ENCODE results near the gene EEF1AKMT4. TPM values are rescaled to one million over a fixed set of nuclear protein-coding genes. Genes with fewer than 3 reads are reported as not detected.

Gene EEF1AKMT4
- total RNA-seq, 1 donor from 2014 or later, result 2.1 TPM

- H3K27me3 ChIP-seq (ENCODE audit: control insufficient read depth in 3 of 3, insufficient read depth in 3 of 3, low read length in 3 of 3), result peaks cover 36 to 49% (median 46%) of the 10 kb centered on the region in 3 donors
Measured at GRCh38 chr3:184227481-184227935, 22.0 kb upstream of the EEF1AKMT4 start.

GRCh38 chr3:184228376-184229137, 20.9 kb upstream of the EEF1AKMT4 start:
- Histone ChIP-seq H3K4me1 (ENCODE audit: control insufficient read depth in 3 of 3, insufficient read depth in 3 of 3, low read length in 3 of 3) (peaks cover 5 to 10% (median 10%) of the 10 kb centered on the region in 3 donors), H3K27ac (ENCODE audit: low read depth, low read length) (no peak overlapping the region), H3K27me3 (ENCODE audit: control insufficient read depth in 3 of 3, insufficient read depth in 3 of 3, low read length in 3 of 3) (peaks cover 46 to 59% (median 54%) of the 10 kb centered on the region in 3 donors), H3K4me3 (ENCODE audit: low read length in 3 of 3) (no peak overlapping the region), H3K36me3 (ENCODE audit: control insufficient read depth in 3 of 3, insufficient read depth in 3 of 3, low read length in 3 of 3) (no peaks in the 10 kb centered on the region), H3K9ac (ENCODE audit: low read depth in 1 of 3, low read length in 3 of 3) (no peak overlapping the region), H3K9me3 (ENCODE audit: control insufficient read depth in 3 of 3, low read length in 3 of 3) (no peaks in the 10 kb centered on the region)

More at GRCh38 chr3:184227481-184227935, 22.0 kb upstream of the EEF1AKMT4 start:
- no peaks in the 10 kb centered on the region for H3K9me3 ChIP-seq (ENCODE audit: control insufficient read depth in 3 of 3, low read length in 3 of 3)
- H3K4me3 ChIP-seq (ENCODE audit: low read length in 3 of 3), result no peak overlapping the region
- H3K27ac ChIP-seq (ENCODE audit: low read depth, low read length), result no peak overlapping the region
- no peaks in the 10 kb centered on the region for H3K36me3 ChIP-seq (ENCODE audit: control insufficient read depth in 3 of 3, insufficient read depth in 3 of 3, low read length in 3 of 3)
- no peak overlapping the region for H3K9ac ChIP-seq (ENCODE audit: low read depth in 1 of 3, low read length in 3 of 3)
- peaks cover 5 to 10% (median 10%) of the 10 kb centered on the region in 3 donors for H3K4me1 ChIP-seq (ENCODE audit: control insufficient read depth in 3 of 3, insufficient read depth in 3 of 3, low read length in 3 of 3)

GRCh38 chr3:184229394-184230080, 19.9 kb upstream of the EEF1AKMT4 start, which contains the start of gene VWA5B2:
Gene VWA5B2 (plus strand): TSS chr3:184229585. CDS start chr3:184230529, 944 bp downstream.
- Histone ChIP-seq H3K9me3 (ENCODE audit: control insufficient read depth in 3 of 3, low read length in 3 of 3) (no peaks in the 10 kb centered on the region), H3K4me1 (ENCODE audit: control insufficient read depth in 3 of 3, insufficient read depth in 3 of 3, low read length in 3 of 3) (peaks cover 5 to 10% (median 10%) of the 10 kb centered on the region in 3 donors), H3K27me3 (ENCODE audit: control insufficient read depth in 3 of 3, insufficient read depth in 3 of 3, low read length in 3 of 3) (peaks cover 47 to 61% (median 54%) of the 10 kb centered on the region in 3 donors), H3K36me3 (ENCODE audit: control insufficient read depth in 3 of 3, insufficient read depth in 3 of 3, low read length in 3 of 3) (no peaks in the 10 kb centered on the region), H3K9ac (ENCODE audit: low read depth in 1 of 3, low read length in 3 of 3) (peak within 1 kb of the TSS in 2 of 3 donors; percentile 32 to 45), H3K27ac (ENCODE audit: low read depth, low read length) (no peak within 1 kb of the TSS), H3K4me3 (ENCODE audit: low read length in 3 of 3) (peak within 1 kb of the TSS; percentile 23 to 67 (median 66))

GRCh38 chr3:184230081-184230602, 19.3 kb upstream of the EEF1AKMT4 start:
- Histone ChIP-seq H3K27me3 (ENCODE audit: control insufficient read depth in 3 of 3, insufficient read depth in 3 of 3, low read length in 3 of 3) (peaks cover 47 to 61% (median 54%) of the 10 kb centered on the region in 3 donors), H3K9ac (ENCODE audit: low read depth in 1 of 3, low read length in 3 of 3) (peak overlapping the region in 1 of 3 donors; percentile 8), H3K4me3 (ENCODE audit: low read length in 3 of 3) (peak overlapping the region in 1 of 3 donors; percentile 32)

GRCh38 chr3:184230603-184231528, 18.6 kb upstream of the EEF1AKMT4 start:
- H3K9ac ChIP-seq (ENCODE audit: low read depth in 1 of 3, low read length in 3 of 3), result peak overlapping the region in 1 of 3 donors; percentile 8
- peaks cover 5 to 10% (median 10%) of the 10 kb centered on the region in 3 donors for H3K4me1 ChIP-seq (ENCODE audit: control insufficient read depth in 3 of 3, insufficient read depth in 3 of 3, low read length in 3 of 3)
- H3K4me3 ChIP-seq (ENCODE audit: low read length in 3 of 3), result no peak overlapping the region
- H3K36me3 ChIP-seq (ENCODE audit: control insufficient read depth in 3 of 3, insufficient read depth in 3 of 3, low read length in 3 of 3), result no peaks in the 10 kb centered on the region
- peaks cover 47 to 61% (median 54%) of the 10 kb centered on the region in 3 donors for H3K27me3 ChIP-seq (ENCODE audit: control insufficient read depth in 3 of 3, insufficient read depth in 3 of 3, low read length in 3 of 3)
- H3K9me3 ChIP-seq (ENCODE audit: control insufficient read depth in 3 of 3, low read length in 3 of 3), result no peaks in the 10 kb centered on the region
- H3K27ac ChIP-seq (ENCODE audit: low read depth, low read length), result no peak overlapping the region

More at GRCh38 chr3:184230081-184230602, 19.3 kb upstream of the EEF1AKMT4 start:
- H3K36me3 ChIP-seq (ENCODE audit: control insufficient read depth in 3 of 3, insufficient read depth in 3 of 3, low read length in 3 of 3), result no peaks in the 10 kb centered on the region
- H3K27ac ChIP-seq (ENCODE audit: low read depth, low read length), result no peak overlapping the region
- no peaks in the 10 kb centered on the region for H3K9me3 ChIP-seq (ENCODE audit: control insufficient read depth in 3 of 3, low read length in 3 of 3)
- peaks cover 5 to 10% (median 10%) of the 10 kb centered on the region in 3 donors for H3K4me1 ChIP-seq (ENCODE audit: control insufficient read depth in 3 of 3, insufficient read depth in 3 of 3, low read length in 3 of 3)

- Histone ChIP-seq H3K4me3 (ENCODE audit: low read length in 3 of 3) (no peak overlapping the region), H3K27ac (ENCODE audit: low read depth, low read length) (no peak overlapping the region), H3K27me3 (ENCODE audit: control insufficient read depth in 3 of 3, insufficient read depth in 3 of 3, low read length in 3 of 3) (peaks cover 49 to 66% (median 52%) of the 10 kb centered on the region in 3 donors), H3K9me3 (ENCODE audit: control insufficient read depth in 3 of 3, low read length in 3 of 3) (no peaks in the 10 kb centered on the region), H3K36me3 (ENCODE audit: control insufficient read depth in 3 of 3, insufficient read depth in 3 of 3, low read length in 3 of 3) (no peaks in the 10 kb centered on the region), H3K9ac (ENCODE audit: low read depth in 1 of 3, low read length in 3 of 3) (no peak overlapping the region), H3K4me1 (ENCODE audit: control insufficient read depth in 3 of 3, insufficient read depth in 3 of 3, low read length in 3 of 3) (peaks cover 5 to 10% (median 10%) of the 10 kb centered on the region in 3 donors)
Measured at GRCh38 chr3:184231671-184232070, 17.8 kb upstream of the EEF1AKMT4 start.

GRCh38 chr3:184233127-184233843, 16.2 kb upstream of the EEF1AKMT4 start:
- Histone ChIP-seq H3K9ac (ENCODE audit: low read depth in 1 of 3, low read length in 3 of 3) (no peak overlapping the region), H3K27ac (ENCODE audit: low read depth, low read length) (no peak overlapping the region), H3K36me3 (ENCODE audit: control insufficient read depth in 3 of 3, insufficient read depth in 3 of 3, low read length in 3 of 3) (no peaks in the 10 kb centered on the region), H3K4me1 (ENCODE audit: control insufficient read depth in 3 of 3, insufficient read depth in 3 of 3, low read length in 3 of 3) (peaks cover 5 to 10% (median 10%) of the 10 kb centered on the region in 3 donors), H3K9me3 (ENCODE audit: control insufficient read depth in 3 of 3, low read length in 3 of 3) (no peaks in the 10 kb centered on the region), H3K27me3 (ENCODE audit: control insufficient read depth in 3 of 3, insufficient read depth in 3 of 3, low read length in 3 of 3) (peaks cover 49 to 64% (median 50%) of the 10 kb centered on the region in 3 donors), H3K4me3 (ENCODE audit: low read length in 3 of 3) (no peak overlapping the region)

- Histone ChIP-seq H3K27ac (ENCODE audit: low read depth, low read length) (no peak overlapping the region), H3K9me3 (ENCODE audit: control insufficient read depth in 3 of 3, low read length in 3 of 3) (no peaks in the 10 kb centered on the region), H3K27me3 (ENCODE audit: control insufficient read depth in 3 of 3, insufficient read depth in 3 of 3, low read length in 3 of 3) (peaks cover 40 to 65% (median 42%) of the 10 kb centered on the region in 3 donors), H3K4me1 (ENCODE audit: control insufficient read depth in 3 of 3, insufficient read depth in 3 of 3, low read length in 3 of 3) (peaks cover 5 to 10% (median 8%) of the 10 kb centered on the region in 3 donors), H3K4me3 (ENCODE audit: low read length in 3 of 3) (no peak overlapping the region), H3K9ac (ENCODE audit: low read depth in 1 of 3, low read length in 3 of 3) (no peak overlapping the region), H3K36me3 (ENCODE audit: control insufficient read depth in 3 of 3, insufficient read depth in 3 of 3, low read length in 3 of 3) (no peaks in the 10 kb centered on the region)
Measured at GRCh38 chr3:184234224-184234623, 15.2 kb upstream of the EEF1AKMT4 start.
